GM19193 (cell line): ENCODE results near the gene AGPAT2.

Source experiments
- POLR2A ChIP-seq: IDR thresholded peaks from 4 replicates; pipeline ENCODE4 v1.6.1; 2011; ENCODE audit not compliant: insufficient read depth, insufficient read length; ENCODE audit errors: extremely low read depth

Gene AGPAT2

DNA sequence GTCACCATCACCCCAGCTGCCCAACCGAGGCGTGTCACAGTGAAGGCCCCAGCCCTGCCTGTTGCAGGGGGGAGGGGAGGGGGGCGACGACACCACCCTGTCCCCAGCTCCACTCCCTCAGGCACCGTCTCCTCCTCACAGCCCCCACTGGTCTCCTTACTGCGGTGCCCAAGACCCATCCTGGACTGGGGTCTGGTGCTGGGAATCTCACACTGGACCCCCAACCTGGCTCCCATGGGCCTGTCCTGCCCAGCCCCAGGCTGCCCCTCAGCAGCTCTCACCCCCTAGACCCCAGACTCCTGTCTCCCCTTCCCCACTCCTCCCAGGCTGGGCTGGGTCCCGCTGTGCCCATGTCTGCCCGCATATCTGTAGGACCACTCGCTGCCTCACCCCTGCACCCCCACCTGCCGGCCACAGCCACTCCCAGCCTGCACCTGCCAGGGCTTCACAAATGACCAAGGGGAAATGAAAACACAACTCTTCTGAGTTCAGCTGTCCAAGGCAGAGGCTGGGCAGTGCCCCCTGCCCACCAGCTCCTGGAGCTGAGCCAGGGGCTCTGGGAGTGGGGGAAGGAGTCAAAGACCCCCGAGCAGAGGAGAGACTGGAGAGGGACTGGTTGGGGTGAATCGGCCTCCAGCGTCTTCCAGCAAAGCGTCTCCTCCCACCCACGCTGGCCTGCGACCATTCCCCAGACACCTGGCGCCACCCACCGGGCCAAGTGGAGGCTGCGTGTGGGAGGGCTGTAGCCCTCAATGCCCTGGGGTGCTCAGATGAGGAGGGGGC lies 57.2 kb downstream of the AGPAT2 start:
- TF ChIP-seq POLR2A: no peak

DNA sequence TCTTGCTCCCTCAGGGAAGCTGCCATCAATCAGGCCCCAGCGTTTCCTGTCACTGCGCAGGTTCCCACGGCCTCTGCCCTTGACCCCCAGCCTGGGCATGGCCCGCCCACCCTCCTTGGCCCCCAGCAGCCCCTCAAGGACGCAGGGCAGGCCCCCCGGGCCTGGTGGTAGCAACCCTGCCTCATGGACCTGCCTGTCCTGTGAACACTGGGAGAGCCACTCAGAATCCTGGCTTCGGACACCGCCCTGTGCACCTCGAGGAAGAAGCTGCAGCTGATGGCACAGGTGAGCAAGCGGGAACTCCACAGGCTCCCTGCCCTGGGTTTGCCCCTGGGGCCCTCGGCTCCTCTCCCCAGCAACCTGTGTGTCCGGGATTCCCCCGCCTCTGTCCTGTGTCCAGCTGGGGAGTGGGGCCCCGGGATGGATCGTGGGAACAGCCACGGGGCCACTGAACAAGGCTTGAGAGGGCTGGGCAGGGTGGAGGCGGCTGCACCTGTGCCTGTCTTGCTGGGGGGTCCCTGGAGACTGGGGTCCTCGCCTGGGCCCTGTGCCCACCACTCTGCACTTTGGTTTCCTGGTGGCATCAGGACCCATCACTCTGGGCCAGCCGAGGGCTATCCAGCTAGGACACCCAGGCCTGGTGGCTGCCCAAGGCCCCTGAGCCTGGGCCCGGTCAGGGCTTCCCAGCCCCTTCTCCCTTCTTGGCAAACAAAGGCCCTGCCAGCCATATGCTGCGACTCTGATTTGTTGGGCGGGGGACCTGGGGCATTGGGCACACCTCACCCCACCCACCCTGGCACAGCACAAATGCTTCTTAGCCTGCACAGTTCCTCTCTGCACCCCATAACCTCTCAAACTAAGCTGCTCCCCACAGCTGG lies 58.0 kb downstream of the AGPAT2 start:
- no peak for TF ChIP-seq POLR2A

DNA sequence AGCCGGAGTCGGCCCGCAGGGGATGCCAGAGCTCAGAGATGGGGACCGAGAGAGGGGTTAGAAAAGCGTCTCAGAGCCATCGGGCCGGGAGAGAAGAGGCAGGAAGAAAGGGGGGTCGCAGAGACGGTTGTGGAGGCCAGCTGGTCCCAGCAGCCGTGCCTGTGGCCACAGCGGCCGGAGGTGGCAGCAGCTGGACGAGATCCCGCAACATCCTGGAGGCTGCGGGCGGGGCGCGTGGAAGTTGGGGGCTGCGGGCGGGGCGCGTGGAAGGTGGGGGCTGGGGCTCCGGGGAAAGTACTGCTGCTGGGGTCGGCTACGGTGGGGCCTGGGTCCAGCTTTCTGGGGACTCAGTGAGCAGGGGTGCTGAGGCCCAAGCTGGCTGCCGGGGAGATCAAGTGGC lies 59.0 kb downstream of the AGPAT2 start:
- no peak for TF ChIP-seq POLR2A

DNA sequence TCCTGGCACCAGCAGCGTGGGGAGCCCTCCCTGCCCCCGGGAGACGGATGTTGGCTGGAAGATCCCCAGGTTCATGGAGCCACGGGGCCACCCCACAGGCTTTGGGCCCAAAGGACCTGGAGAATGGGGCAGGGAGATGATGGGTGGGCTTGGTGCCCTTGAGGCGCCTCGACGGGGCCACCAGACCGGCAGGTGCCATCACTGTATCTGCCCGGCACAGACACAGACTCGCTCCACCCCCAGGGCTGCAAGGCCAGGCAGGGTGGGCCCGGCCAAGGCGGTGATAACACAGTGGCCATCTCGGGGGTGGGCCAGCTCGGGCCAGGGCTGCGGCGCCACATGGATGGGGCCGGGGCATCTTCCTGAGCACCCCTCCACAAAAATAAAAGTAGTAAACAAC lies 59.6 kb downstream of the AGPAT2 start:
- TF ChIP-seq POLR2A: no peak

DNA sequence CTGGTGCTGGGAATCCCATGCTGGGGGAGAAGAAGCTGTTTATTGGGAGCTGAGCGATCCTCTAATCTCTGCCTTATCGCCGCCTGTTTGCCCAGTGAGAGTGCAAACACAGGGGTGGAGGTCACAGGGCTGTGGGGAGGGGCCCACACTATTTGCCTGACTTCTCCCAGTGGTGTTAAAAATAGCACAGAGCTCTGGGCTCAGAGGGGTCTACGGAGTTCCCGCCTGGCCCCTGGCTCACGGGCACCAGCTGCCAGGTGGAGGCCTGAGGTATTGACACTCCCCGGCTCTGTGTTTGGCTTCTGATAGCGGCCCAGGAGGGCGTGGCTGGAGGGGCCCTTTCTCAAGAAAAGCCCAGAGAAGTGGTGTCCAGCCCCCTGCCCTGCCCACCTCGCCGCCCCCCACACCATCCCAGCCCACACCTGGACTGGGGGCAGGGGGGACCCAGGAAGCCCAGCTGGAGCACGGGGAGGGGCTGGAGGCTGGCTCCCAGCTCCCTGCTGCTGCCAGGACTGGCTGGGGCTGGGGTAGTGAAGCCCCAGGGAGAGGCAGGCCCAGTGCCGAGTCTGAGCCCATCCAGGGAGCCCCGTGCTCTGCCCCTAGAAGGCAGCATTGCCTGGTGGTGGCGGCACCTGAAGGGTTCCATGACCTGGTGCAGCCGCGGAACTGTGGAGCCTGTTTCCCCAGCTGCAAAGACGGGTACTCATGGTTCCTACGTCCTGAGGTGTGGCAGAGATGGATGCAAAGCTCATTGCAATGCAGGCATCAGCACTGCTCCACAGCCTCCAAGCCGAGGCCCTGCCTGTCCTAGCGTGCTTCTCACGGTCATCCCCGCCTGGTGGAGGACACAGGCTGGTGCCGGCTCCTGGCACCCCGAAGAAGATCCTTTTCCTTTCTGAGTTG lies 60.3 kb downstream of the AGPAT2 start:
- no peak for TF ChIP-seq POLR2A

DNA sequence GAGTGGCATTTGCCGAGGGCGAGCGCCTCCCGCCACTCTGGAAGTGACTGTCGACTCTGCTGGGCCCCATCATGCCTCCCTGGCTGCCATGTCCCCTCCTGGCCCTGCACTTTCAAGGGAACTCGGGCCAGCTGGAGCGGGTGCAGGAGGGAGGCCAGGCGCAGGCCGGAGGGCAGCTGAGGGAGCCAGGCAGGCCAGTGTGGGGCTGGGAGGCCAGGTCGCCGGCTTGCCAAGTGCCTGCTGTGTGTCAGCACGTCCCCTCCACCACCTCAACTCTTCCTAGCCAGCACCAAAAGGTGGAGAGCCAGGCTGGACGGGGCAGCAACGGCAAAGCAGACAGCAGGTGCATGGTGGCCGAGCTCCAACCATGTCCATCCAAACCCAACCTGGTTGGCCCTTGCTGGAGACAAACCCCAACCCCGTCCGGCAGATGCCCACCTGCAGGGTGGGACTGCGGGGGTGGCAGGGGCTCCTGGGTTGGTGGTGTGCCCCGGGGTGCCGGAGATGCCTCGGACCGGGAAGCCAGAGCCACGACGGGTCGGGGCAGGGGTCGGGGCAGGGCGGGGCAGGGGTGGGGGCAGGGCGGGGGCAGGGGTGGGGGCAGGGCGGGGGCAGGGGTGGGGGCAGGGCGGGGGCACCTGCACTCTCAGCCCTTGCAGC lies 61.1 kb downstream of the AGPAT2 start:
- no peak for TF ChIP-seq POLR2A

DNA sequence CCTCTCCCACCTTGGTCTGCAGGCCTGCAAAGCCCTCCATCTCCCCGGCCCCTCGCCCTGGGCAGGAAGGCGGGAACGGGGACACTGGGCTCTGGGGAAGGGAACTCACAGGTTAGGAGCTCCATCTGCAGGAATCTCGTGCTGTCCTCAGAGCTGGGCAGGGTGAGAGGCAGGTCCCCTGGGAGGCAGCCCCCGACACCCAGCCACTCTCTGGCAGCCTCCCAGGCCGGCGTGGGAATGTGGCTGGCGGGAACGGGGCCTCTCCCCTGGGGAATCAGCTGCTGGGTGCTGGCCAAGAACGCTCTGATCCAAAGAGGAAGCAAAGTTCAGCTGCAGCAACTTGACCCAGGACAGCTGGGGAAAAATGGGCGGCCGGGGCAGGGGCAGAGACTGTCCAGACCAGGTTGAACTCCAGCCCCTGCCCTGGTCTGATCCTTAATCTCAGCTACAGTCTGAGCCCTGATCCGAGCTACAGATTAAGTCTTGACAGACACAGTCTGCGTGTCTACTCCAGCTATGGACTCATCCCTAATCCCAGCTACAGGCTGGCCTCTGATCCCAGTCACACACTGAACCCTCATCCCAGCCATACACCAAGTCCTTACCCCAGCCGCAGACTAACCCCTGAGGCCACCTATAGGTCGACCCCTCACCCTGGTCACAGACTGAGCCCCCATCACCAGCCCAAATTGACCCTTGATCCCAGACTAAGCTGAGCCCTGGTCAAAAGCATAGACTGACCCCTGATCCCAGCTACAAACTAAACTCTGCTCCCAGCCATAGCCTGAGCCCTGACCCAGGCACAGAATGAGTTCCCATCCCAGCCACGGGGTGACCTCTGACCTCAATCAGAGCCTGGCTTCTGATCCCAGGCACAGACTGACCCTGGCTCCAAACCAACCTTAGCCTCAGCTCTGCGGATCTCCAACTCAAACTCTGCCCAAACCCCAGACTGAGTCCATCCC lies 61.9 kb downstream of the AGPAT2 start:
- TF ChIP-seq POLR2A: no peak

DNA sequence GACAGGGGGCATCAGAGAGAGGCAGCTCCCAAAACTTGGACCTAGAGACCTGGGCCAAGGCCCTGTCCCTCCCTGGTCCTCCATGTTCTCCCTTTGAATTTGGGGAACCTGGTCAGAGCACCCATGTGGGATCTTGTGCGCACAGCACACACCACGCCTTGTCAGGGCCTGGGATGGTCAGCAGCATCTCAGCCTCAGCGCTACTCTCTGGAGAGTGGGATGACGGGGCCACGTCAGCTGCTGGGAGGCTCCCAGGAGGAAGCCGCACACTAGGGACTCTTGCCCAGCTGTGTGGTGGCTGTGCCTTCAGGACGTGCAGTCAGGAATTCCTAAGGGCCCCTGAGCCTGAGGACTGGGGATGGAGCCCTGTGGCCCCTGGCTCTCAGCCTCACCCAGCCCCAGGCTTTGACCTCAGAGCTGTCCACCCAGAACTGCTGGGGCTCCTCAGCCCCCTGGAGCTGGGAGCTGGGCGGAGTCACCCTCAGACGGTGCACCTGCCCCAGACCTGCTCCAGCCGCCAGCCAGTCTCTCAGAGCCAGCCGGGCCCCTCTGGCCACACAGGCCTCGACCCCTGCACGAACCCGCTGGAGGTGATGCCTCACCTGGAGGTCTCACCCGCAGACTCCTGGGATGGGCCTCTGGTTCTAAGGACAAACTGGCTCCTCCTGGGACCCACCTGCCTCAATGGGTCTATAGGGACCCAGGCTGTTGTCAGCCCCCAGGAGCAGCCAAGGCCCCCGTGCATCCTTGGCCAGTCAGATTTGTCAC lies 62.9 kb downstream of the AGPAT2 start:
- no peak for TF ChIP-seq POLR2A

DNA sequence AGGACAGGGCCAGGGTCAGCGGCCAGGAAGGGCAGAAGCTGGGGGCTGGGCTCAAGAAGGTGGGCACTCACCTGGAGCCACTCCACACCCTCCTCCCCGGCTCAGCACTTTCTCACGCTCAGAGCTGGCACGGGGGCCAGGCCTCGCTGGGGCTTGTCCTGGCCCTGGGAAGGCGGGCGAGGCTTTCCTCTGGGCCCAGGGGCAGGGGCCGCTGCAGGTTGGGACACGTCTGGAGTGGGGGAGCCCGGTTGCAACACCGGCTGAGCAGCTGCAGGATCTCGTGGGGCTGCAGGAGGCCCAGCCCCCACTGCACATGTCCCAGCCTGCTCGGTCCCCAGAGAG lies 63.4 kb downstream of the AGPAT2 start:
- TF ChIP-seq POLR2A: no peak
